NCI-H146 treated with DMSO at 0.1 percent for 48 hours (cell line): ENCODE data around the gene TANGO6.

Source experiments
- DNase-seq: peaks from one replicate; lab custom pipeline; 2025; ENCODE audit not compliant: unreplicated experiment; lab: John Stamatoyannopoulos, UW

Gene TANGO6

DNA sequence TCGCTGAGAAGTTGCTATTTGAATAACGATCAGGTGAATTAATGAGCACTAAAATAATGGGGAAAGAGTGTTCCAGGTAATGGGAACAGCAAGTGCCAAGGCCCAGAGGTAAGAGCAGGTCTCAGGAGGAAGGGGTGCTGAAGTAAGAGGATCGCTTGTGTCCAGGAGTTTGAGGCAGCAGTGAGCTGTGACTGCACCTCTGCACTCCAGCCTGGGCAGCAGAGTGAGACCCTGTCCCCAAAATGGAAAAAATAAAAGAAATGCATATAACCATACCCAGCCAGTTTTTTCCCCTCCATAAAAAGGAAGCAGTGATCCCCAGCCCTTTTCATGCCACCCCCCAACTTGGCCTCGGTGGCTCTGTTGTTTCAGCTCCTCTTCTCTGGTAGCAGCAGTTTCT, 245.4 kb downstream of the TANGO6 start:
- no peak for DNase-seq

DNA sequence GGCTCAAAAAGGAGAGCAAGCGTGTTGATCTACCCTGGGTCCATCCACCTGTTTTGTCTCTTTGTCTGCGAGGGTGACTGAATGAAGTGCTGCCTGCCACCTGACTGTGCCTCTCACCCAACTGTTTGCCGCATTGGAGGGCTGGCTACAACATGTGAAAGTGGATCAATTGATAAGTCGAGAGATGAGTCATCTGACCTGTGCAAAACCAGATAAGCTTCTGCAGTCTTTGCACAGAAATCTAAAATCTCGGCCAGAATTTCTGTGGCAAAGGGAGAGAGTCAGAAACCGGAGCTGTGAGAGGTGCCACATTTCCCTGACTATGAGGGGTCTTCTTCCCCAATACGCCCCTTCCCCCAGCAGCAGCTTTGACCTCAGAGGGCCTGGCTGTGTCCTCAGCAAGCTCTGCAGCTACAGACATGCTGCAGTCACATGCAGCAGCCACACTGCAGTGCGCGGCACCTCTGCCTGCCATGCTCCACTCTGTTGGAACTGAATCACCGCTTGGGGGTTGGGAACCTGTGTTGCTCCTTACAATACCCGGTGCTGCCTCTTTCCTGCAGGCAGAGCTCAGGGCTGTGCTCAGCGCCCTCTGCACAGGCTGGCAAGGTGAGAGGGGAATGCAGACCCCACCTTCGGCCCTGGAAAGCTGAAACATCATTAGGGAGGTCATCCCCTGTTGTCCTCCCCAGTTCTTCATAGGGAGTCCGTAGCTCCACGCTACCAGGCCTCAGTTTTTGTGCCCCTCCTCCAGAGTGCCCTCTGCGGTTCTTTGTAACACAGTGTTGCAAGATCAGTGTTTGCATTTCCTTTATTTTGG, 246.0 kb downstream of the TANGO6 start:
- DNase-seq = no peak

DNA sequence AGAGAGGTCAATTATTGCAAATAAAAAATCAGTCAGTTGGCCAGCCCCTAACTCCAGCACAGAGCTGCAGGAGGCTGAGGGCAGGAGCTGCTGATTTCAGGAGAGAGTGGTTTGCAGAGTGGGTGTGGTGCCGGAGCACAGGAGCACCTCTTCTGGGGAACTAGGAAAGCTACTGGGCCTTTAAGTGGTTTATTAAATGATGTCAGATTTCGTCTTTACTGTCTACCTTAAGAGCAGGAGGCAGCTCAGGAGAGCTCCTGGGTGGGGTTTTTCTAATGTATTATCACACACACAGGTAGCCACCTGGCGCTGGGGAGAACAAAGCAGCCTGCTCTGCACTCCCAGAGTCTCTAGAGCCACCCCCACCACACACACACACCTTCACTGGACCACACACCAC, 250.6 kb downstream of the TANGO6 start:
- DNase-seq = peak; percentile 40

DNA sequence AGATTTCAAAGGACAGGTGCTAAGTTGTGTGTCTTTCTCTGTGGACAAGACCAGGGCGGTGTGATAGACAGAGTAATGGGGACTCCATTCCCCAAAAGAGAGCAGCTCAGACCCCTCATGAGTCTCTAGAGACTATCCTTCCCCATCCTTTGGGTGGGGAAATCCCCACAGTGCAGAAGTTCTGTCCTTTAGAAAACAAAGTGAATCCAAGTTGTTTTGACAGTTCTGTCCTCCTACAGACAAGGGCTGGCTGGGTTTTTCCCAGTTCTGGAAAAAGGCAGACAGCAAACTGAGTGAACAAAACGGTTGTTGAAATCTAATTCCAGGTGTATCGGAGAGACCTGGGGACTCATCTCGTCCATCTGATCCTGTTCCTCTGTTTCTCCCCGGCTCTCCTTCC, 251.2 kb downstream of the TANGO6 start:
- no peak for DNase-seq

DNA sequence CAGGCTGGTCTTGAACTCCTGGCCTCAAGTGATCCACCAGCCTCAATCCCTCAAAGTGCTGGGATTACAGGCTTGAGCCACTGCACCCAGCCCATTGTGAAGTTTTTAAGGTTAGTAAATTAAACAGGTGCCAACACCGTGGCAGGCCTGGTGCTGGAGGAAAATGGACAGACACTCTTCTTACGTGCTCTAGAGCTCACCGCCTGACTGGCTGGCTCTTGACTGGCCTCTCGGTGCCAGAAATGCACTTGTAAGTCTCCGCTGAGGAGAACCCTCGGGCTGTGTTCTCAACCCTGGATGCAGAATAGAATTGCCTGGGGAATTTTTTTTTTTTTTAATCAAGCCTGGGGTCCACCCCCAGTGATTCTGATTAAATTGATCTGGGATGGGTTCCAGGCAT, 251.9 kb downstream of the TANGO6 start:
- no peak for DNase-seq

DNA sequence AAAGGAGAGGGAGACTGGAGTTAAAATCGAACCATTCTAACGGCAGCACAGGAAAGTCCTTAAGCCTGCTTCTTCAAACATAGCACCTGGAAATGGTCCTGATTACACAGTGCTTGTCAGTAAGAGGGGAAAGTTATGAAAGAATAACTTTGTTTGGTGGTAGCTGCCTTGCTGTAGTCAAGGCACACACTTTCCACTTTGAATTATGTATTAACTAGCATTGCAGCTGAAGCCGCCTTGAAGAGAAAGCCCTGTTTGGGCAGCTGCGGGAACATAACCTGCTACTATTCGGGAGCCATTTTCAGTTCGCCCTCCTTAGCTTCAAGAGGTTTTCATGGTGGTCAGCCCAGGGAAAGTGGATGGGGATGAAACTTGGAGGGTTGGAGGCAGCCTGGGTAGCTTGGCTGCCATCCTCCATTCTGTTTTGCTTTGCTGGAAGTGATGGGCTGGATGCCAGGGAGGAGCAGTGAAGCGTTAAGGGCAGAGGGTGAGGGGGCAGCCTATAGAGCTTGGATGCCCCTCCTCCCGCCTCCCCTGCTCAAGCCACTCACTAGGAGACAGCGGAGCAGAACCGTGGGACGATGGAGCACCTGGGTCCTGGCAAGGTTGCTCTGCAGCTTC, 256.9 kb downstream of the TANGO6 start:
- peak; percentile 26 for DNase-seq

DNA sequence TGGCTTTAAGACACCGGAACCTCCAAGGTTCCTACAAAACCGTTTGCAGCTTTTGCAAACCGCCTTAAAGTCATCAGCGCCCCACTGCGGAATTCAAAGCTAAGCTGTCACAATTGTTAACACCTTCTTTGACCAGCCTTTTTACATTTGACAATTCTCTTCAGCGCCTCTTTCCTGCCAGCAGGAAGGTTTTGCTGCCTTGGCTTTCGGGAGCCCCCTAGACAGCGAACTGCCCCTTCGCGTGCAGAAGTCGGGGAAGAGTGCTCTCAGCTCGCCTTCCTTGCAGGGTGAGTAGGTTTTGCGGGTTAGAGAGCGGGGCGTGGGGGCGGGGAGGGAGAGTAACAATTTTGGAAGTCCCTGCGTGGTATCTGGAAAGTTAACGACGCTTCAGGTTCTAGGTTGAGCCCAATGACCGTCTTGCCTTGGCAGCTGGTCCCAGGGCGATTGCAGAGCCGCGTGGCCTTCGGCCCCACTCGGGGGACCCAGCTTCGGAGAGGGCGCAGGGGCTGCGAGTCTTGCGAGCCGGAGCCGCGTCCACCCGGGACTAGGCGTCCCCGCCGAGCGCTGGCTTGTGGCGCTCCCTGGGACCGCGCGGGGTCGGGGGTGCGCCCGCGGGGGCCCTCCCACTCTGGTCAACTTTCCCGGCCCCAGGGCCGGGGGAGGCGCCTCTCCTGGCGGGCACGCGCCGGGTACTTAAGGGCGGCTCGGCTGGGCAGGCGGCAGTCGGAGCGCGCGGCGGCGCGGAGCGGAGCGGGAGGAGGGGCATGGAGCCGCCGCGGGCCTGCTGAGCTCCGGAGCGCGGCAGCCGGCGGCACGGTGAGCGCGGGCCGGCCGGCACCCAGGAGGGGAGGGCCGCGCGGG, 262.4 kb downstream of the TANGO6 start, which contains the start of gene HAS3:
TSS of gene HAS3 (plus strand) at position 153 of the 861 bp plus-strand sequence. CDS start 3,743 bp downstream, outside the sequence.
- peak; percentile 13 for DNase-seq

DNA sequence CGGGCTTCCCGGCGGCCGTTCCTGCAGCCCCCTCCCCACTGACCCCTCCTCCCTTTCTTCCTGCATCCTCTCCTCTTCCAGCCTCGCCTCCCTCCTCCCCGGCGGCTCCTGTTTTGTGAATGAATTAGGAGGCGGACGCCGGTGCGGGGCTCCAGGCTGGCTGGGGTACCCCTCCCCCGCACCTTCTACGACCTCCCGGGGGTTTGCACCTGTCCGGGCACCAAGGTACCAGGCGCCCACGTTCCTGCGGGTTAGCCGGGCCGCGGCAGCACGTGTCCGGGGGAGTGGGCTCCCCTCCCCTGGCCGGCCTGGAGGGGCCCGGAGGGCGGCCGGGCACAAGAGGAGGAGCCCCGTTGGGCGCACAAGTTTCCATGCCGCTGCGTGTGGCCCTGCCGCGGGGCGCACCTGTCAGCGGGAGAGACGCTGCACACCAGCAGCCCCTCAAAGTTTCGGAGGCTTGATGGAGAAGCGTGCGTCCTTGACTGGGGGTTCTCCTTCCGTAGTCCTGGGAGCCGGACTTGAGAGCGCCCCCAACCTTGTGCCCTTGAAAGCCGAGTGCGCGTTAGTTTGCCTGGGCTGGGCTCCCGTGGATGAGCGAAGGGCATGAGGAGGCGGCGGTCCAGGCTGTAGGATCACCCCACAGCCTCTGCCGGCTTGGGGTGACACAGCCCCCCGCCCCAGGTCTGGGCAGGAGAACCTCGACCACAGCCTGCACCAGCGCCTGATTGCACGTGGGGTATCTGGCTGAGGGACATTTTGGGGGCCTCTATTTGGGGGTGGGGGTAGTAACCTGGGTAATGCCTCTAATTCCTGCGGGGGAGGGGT, 263.4 kb downstream of the TANGO6 start:
- peak; percentile 5 for DNase-seq

DNA sequence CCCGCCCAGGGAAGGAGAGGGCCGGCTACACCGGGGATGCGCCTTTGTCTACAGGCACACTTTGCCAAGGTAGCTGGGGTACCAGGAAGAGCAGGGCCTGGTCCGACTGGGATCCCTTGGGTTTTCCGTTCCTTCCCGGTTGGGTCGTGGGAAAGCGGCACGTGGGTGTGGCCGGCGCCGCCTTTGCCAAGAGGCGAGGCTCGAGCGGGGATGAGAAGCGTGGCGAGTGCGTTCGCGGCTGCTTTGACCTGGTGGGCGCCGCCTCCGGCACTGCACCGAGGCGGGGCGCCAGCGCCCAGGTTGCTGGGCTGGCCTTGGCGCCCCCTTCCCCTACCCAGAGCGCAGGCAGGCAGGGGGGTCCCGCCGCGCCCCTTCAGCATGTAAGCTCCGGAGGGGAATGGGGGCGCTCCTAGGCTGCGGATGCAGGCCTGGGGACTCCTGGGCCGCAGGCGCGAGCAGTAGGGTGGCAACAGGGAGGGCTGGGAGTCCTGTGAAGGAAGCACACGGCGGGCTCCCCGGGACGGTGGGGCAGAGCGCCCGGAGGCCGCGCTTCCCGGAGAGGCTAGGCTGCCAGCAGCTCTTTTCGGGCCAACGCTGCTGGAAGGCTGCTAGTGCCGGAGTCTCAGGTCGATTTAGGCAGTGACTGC, 264.1 kb downstream of the TANGO6 start:
- DNase-seq = no peak

DNA sequence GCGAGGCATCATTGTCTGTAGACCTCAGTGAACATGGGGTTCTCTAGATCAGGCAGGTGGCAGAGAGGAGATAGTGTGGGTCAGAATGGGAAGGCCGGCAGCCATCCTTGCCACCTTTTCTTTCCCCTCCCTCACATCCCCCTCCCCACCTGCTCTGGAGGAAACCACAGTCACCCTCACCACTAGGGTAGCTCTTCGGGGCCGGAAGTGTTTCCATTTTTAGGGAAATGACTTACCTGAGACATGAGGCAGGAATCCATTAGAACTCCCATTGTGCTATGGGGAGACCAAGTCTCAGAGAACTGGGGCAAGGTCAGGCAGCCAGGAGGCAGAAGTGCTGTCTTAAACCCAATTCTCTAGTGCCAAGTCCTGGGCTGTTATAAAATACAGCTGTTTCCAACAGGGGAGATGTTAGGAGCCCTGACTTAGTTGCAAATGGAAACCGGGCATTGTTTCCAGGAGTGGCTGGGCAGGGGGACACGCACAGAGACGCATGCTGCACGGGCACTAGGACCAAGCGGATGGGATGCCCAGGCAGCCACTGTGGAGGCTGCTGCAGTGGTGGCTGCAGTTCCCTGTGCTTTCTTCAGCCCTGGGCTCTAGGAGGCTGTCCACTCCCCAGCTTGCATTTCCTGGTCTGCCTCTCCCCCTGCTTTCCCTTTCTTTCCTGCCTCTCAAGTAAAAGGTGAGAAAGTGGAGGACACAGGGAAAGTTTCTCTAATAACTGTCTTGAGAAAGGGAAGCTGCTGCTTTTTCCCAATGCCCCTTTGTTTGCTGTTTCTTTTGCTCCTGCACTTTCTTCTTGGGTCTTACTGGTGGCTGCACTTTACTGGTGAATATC, 265.0 kb downstream of the TANGO6 start:
- no peak for DNase-seq

DNA sequence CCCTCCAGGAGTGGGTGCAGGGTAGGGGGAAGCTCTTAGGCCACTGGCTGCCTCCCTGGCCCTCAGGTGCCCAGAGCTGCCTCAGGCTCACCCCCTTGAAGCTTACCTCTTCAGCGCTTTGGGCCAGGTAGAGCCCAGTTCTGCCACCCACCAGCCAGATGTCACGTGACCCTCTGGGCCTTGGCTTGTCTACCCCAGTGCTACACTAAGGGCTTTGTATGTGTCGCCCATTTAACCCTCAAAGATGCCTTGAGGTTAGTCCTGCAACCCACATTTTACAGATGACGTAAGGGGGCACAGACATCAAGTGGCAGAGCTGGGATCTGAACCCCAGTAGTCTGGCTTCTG, 265.5 kb downstream of the TANGO6 start:
- DNase-seq = no peak

DNA sequence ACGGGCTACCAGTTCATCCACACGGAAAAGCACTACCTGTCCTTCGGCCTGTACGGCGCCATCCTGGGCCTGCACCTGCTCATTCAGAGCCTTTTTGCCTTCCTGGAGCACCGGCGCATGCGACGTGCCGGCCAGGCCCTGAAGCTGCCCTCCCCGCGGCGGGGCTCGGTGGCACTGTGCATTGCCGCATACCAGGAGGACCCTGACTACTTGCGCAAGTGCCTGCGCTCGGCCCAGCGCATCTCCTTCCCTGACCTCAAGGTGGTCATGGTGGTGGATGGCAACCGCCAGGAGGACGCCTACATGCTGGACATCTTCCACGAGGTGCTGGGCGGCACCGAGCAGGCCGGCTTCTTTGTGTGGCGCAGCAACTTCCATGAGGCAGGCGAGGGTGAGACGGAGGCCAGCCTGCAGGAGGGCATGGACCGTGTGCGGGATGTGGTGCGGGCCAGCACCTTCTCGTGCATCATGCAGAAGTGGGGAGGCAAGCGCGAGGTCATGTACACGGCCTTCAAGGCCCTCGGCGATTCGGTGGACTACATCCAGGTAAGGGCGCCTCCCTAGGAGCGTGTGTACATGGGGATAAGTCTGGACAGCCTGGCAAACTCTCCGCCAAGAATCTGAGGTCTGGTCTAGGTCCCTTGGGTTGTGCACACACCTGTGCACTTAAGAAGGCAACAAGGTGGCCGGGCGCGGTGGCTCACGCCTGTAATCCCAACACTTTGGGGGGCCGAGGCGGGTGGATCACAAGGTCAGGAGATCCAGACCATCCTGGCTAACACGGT, 266.3 kb downstream of the TANGO6 start:
- no peak for DNase-seq

DNA sequence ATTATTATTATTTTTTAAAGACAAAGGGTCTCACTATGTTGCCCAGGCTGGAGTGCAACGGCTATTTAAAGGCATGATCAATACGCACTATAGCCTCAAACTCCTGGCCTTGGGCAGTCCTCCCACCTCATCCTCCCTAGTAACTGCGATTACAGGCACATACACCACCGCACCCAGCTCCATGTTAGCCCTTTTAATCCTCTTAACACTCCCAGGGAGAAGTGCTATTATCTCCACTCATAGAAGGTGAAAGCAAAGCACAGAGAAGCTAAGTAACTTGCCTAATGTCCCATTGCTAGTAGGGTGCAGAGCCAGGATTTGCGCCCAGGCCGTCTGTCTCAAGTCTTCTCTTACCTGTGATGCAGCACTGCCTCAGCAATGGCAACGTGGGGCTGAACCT, 267.1 kb downstream of the TANGO6 start:
- DNase-seq = no peak

DNA sequence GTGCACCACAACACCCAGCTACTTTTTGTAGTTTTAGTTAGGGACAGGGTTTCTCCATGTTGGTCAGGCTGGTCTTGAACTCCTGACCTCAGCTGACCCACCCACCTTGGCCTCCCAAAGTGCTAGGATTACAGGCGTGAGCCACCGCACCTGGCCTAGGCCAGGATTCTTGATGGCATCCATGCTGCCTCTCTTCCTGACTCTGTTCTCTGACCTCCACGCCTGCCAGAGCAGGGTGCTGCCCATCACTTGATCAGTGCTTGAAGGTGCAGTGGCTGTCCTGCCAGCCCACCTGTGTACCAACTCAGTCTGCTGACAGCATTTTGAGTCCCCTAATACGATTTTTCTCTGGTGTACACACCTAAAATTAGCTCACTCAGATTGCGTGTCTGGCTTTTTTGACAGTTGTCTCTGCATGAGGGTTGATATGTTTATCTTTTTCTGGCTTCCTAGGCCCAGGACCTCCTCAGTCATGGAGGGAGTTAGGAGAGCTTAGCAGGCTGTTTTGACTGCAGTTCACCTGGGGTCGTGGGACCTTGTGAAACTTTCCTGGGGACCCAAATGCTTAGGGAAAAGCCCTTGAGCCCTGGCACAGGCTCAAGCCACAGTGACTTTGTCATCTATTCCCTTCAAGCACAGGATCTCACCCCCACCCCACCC, 268.0 kb downstream of the TANGO6 start:
- DNase-seq = no peak

DNA sequence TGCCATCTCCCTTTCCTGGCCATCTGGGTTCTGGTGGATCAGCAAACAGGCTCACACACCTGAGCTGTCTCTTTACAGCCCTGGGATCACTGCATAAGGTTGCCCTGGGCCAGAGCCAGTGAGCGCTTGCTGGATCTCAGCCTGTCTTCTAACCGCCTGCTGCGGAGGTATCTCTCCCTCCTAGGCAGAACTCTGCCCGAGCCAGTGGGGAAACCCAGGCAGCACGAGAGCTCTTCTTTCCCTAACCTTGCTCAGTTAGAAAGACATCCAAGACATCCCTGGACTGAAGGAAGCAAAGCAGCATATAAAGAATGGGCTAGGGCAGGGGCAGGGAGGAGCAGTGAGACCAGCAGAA, 268.5 kb downstream of the TANGO6 start:
- no peak for DNase-seq

DNA sequence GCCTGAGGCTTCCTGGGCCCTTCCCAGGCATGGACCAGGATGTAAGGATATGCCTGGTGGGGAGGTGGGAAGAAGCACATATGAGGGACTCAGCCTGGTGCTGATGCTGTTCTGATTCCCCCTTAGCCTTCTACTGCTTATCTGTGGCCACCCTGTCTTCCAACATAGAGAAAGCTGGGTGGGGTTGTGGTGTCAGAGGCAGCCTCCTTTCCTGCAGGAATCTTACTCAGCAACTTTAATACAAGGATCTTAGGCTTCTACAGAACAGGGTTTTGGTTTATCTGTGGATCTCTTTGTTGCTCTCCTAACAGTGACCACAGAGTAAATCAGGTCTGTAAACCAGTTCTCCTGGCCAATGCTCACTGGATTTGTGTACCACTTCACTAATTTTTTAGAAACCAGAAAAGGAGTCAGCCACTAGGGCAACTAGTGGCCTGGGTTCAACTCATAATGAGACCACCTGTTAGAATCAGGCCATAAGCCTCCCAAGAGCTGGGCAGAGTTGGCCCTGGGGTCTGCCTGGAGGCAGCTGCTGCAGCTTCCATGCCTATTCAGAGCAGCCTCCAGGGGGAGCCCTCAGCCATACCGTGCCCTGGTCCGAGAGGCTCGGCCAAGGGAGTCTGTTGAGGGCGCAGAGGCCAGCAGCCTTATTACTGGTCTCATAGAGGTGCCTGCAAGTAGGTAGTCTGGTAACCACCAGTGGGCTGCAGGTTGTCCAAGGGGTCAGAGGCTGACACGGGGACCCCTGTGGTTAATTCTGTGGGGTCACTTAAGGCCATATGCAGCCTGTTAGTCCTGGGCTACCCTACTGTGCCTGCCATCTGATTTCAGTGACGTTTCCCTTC, 269.2 kb downstream of the TANGO6 start:
- DNase-seq = no peak

DNA sequence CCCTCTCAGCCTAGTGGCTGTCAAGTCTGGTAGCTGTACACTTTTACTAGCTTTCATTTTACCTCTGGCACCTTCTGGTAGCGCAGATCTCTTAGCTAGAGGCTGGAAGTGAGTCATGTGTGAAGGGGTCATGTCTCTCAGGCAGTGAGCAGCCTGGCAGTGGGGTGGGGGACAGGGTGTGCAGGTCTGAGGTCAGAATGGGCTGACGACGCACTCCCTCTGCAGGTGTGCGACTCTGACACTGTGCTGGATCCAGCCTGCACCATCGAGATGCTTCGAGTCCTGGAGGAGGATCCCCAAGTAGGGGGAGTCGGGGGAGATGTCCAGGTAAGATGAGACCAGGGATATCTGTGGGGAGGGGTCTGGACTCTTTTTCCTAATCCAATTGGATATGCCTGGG, 269.9 kb downstream of the TANGO6 start:
- DNase-seq = no peak
